ENCODE results near the gene ENTPD6. TPM values are rescaled to one million over a fixed set of nuclear protein-coding genes. Genes with fewer than 3 reads are reported as not detected.

Gene ENTPD6
- total RNA-seq, 1 experiment from 2014 or later = 122 TPM

DNA sequence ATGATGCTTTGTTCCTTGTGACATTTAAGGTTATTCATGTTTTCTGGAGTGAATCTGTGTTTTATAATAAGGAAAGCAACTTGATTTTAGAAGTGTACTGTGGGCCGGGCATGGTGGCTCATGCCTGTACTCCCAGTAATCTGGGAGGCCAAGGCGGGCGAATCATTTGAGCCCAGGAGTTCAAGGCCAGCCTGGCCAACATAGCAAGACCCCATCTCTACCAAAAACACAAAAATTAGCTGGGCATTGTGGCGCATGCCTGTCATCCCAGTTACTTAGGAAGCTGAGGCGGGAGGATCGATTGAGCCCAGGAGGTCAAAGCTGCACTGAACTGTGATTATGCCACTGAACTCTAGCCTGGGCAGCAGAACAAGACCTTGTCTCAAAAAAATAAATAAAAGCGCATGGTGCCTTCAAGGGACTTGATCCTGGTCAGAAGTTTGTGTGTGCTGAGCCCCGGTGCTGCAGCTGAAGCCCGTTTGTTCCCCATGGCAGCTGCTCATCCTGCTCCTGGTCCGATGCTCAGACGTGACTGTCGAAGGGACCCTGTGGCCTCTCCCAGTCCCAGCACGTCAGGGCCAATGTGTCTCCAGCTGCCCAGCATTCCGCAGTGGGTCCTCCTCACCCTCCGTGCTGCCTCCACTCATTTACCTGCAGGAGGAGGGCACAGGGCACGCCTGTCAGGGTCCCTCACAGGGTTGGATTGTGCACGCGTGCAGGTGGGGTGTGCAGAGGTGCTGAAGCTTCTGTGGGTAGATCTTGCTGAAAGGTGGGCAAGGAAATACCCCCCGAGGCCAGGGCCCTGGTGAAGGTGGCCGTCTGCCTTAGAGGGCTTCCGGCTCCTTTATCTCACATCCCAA is 18.3 kb downstream of the ENTPD6 start:
- no peaks in the 10 kb centered on the region for H3K4me1 ChIP-seq (ENCODE audit: insufficient read depth, low read length)
- intact Hi-C loops (cut with micrococcal nuclease) = no loop called here
- BruUV-seq (replicated peaks) = no TSS peak
- H3F3A ChIP-seq (ENCODE audit: low read length, unreplicated experiment) = no peaks in the 10 kb centered on the region
- no peak overlapping the region for H3K27ac ChIP-seq (ENCODE audit: low read length)
- H3K4me3 ChIP-seq (ENCODE audit: low read length) = no peak overlapping the region
- ChIA-PET POLR2A (ENCODE audit: unreplicated experiment) (no interaction called here), CTCF (no interaction called here)
- no peaks in the 10 kb centered on the region for H3K9me2 ChIP-seq (replicated peaks; ENCODE audit: low read length)
- TF ChIP-seq, protein P1, sequence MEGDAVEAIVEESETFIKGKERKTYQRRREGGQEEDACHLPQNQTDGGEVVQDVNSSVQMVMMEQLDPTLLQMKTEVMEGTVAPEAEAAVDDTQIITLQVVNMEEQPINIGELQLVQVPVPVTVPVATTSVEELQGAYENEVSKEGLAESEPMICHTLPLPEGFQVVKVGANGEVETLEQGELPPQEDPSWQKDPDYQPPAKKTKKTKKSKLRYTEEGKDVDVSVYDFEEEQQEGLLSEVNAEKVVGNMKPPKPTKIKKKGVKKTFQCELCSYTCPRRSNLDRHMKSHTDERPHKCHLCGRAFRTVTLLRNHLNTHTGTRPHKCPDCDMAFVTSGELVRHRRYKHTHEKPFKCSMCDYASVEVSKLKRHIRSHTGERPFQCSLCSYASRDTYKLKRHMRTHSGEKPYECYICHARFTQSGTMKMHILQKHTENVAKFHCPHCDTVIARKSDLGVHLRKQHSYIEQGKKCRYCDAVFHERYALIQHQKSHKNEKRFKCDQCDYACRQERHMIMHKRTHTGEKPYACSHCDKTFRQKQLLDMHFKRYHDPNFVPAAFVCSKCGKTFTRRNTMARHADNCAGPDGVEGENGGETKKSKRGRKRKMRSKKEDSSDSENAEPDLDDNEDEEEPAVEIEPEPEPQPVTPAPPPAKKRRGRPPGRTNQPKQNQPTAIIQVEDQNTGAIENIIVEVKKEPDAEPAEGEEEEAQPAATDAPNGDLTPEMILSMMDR (conservative IDR thresholded peaks at IDR 0.05; ENCODE audit: low read depth, low read length) = no peak
- TF ChIP-seq EZH2phosphoT487 (IDR thresholded peaks at IDR 0.05; ENCODE audit: borderline replicate concordance, low read length) (no peak), EZH2 (IDR thresholded peaks at IDR 0.05; ENCODE audit: low read length, unreplicated experiment) (no peak)
- ATAC-seq (no peak), DNase-seq (no peak)
- peaks cover 70% of the 10 kb centered on the region for H3K36me3 ChIP-seq (ENCODE audit: low read depth, low read length)
- no peak overlapping the region for H2AFZ ChIP-seq (ENCODE audit: low read length)
- no peaks in the 10 kb centered on the region for H3K79me2 ChIP-seq (ENCODE audit: low read length)
- no peak overlapping the region for H3K9ac ChIP-seq (ENCODE audit: low read length)
- no peaks in the 10 kb centered on the region for H4K20me1 ChIP-seq (ENCODE audit: low read length)
- H3K27me3 ChIP-seq (ENCODE audit: low read length) = no peaks in the 10 kb centered on the region
- no peak overlapping the region for H3K4me2 ChIP-seq (ENCODE audit: low read length)
- H3K9me3 ChIP-seq (ENCODE audit: low read length) = no peaks in the 10 kb centered on the region

DNA sequence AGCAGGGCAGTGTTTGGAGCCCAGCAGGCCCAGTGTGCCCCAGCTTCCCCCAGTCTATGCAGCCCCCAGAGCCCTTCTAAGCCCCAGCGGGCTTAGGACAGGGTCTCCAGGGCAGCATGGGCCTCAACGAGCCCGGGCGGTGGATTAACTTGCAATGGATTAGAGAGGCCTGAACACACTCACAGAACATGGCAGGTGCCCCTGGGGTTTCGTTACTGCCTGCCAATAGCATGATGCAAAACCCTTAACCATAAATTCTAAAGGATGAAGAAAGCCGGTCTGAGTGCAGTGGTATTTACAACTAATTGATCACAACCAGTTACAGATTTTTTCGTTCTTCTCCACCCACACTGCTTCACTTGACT is 18.9 kb downstream of the ENTPD6 start:
- no peak for DNase-seq
- TF ChIP-seq EZH2phosphoT487 (IDR thresholded peaks at IDR 0.05; ENCODE audit: borderline replicate concordance, low read length) = no peak
- TF ChIP-seq EZH2 (IDR thresholded peaks at IDR 0.05; ENCODE audit: low read length, unreplicated experiment) = no peak
- TF ChIP-seq, protein P1 (conservative IDR thresholded peaks at IDR 0.05; ENCODE audit: low read depth, low read length) = no peak
- Histone ChIP-seq H3K9me3 (ENCODE audit: low read length) (no peaks in the 10 kb centered on the region), H3K4me1 (ENCODE audit: insufficient read depth, low read length) (no peaks in the 10 kb centered on the region), H3K4me2 (ENCODE audit: low read length) (no peak overlapping the region), H3K79me2 (ENCODE audit: low read length) (no peaks in the 10 kb centered on the region), H3F3A (ENCODE audit: low read length, unreplicated experiment) (no peaks in the 10 kb centered on the region), H3K4me3 (ENCODE audit: low read length) (no peak overlapping the region), H3K36me3 (ENCODE audit: low read depth, low read length) (peaks cover 70% of the 10 kb centered on the region), H3K27me3 (ENCODE audit: low read length) (no peaks in the 10 kb centered on the region), H3K9me2 (replicated peaks; ENCODE audit: low read length) (no peaks in the 10 kb centered on the region), H4K20me1 (ENCODE audit: low read length) (no peaks in the 10 kb centered on the region), H2AFZ (ENCODE audit: low read length) (no peak overlapping the region), H3K9ac (ENCODE audit: low read length) (no peak overlapping the region), H3K27ac (ENCODE audit: low read length) (no peak overlapping the region)
- ATAC-seq = no peak
- intact Hi-C loops (cut with micrococcal nuclease) = no loop called here
- ChIA-PET POLR2A (ENCODE audit: unreplicated experiment) (no interaction called here), CTCF (no interaction called here)
- no TSS peak for BruUV-seq (replicated peaks)

DNA sequence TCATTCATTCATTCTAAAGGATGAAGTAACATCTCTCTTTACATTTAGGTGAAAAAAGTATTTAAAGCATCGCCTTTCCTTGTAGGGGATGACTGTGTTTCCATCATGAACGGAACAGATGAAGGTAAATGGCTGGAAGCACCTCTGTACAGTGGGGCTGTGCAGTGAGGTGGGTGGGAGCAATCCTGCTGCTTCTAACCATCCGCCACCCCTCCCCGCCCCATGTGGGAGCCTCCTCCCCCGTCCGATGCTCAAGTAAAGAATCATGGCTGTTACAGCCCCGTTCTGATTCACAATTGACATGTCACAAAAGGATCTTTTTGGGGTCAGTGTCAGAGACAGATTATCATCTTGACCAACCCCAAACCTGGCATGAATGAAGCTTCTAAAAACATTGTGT is 19.3 kb downstream of the ENTPD6 start:
- H3K27ac ChIP-seq (ENCODE audit: low read length) = no peak overlapping the region
- TF ChIP-seq EZH2 (IDR thresholded peaks at IDR 0.05; ENCODE audit: low read length, unreplicated experiment) = no peak
- TF ChIP-seq, protein P1 (conservative IDR thresholded peaks at IDR 0.05; ENCODE audit: low read depth, low read length) = no peak
- no peak for TF ChIP-seq EZH2phosphoT487 (IDR thresholded peaks at IDR 0.05; ENCODE audit: borderline replicate concordance, low read length)
- H3K4me3 ChIP-seq (ENCODE audit: low read length) = no peak overlapping the region
- H3K36me3 ChIP-seq (ENCODE audit: low read depth, low read length) = peaks cover 68% of the 10 kb centered on the region
- no peak overlapping the region for H3K4me2 ChIP-seq (ENCODE audit: low read length)
- H3K4me1 ChIP-seq (ENCODE audit: insufficient read depth, low read length) = no peaks in the 10 kb centered on the region
- intact Hi-C loops (cut with micrococcal nuclease) = no loop called here
- ATAC-seq = no peak
- H3K9ac ChIP-seq (ENCODE audit: low read length) = no peak overlapping the region
- no peaks in the 10 kb centered on the region for H3K9me2 ChIP-seq (replicated peaks; ENCODE audit: low read length)
- no peaks in the 10 kb centered on the region for H3K27me3 ChIP-seq (ENCODE audit: low read length)
- no peaks in the 10 kb centered on the region for H3K79me2 ChIP-seq (ENCODE audit: low read length)
- H3F3A ChIP-seq (ENCODE audit: low read length, unreplicated experiment) = no peaks in the 10 kb centered on the region
- no peak overlapping the region for H2AFZ ChIP-seq (ENCODE audit: low read length)
- DNase-seq = no peak
- CTCF ChIA-PET = no interaction called here
- no peaks in the 10 kb centered on the region for H4K20me1 ChIP-seq (ENCODE audit: low read length)
- no TSS peak for BruUV-seq (replicated peaks)
- no peaks in the 10 kb centered on the region for H3K9me3 ChIP-seq (ENCODE audit: low read length)
- POLR2A ChIA-PET (ENCODE audit: unreplicated experiment) = no interaction called here
